H9 (cell line): ENCODE data around the gene CREB3L4. TPM values are rescaled to one million over a fixed set of nuclear protein-coding genes. Genes with fewer than 3 reads are reported as not detected.
A peak's percentile ranks its signal among the peaks of the same experiment; 100 is the strongest.

Experiments
- DNase-seq: peaks from one replicate; pipeline ENCODE4 v3.0.0-alpha.2; 2017
- H2AFZ ChIP-seq: one replicate; pipeline ENCODE4 v1.6.1; 2013; ENCODE audit warnings: mild to moderate bottlenecking, low read length, control low read depth, moderate library complexity
- H2AK5ac ChIP-seq: 2 replicates; pipeline ENCODE4 v1.6.1; 2013; ENCODE audit warnings: low read length, control low read depth, mixed read lengths; ENCODE audit not compliant: insufficient read length
- H2BK120ac ChIP-seq: one replicate; pipeline ENCODE4 v1.6.1; 2013; ENCODE audit warnings: low read depth, mild to moderate bottlenecking, low read length, control low read depth, inconsistent platforms; ENCODE audit not compliant: poor library complexity, severe bottlenecking
- H2BK12ac ChIP-seq: 2 replicates; pipeline ENCODE4 v1.6.1; 2013; ENCODE audit warnings: low read length, control low read depth, mixed read lengths, low read depth; ENCODE audit not compliant: insufficient read length
- H2BK15ac ChIP-seq: 2 replicates; pipeline ENCODE4 v1.6.1; 2013; ENCODE audit warnings: low read depth, low read length, control low read depth
- H2BK20ac ChIP-seq: one replicate; pipeline ENCODE4 v1.6.1; 2013; ENCODE audit warnings: low read depth, mild to moderate bottlenecking, low read length, control low read depth, inconsistent platforms; ENCODE audit not compliant: poor library complexity, severe bottlenecking
- H2BK5ac ChIP-seq: 2 replicates; pipeline ENCODE4 v1.6.1; 2013; ENCODE audit warnings: low read length, control low read depth, mixed read lengths; ENCODE audit not compliant: insufficient read length
- H3K14ac ChIP-seq: 2 replicates; pipeline ENCODE4 v1.6.1; 2013; ENCODE audit warnings: low read length, control low read depth; ENCODE audit not compliant: insufficient read depth
- H3K18ac ChIP-seq: 2 replicates; pipeline ENCODE4 v1.6.1; 2013; ENCODE audit warnings: low read depth, mild to moderate bottlenecking, mixed read lengths, low read length, control low read depth; ENCODE audit not compliant: insufficient read length
- H3K23ac ChIP-seq: 2 replicates; pipeline ENCODE4 v1.6.1; 2013; ENCODE audit warnings: low read length, control low read depth, mixed read lengths, low read depth; ENCODE audit not compliant: insufficient read length
- H3K23me2 ChIP-seq: 2 replicates; pipeline ENCODE4 v1.6.1; 2013; ENCODE audit warnings: low read depth, mild to moderate bottlenecking, mixed read lengths, low read length, control low read depth; ENCODE audit not compliant: insufficient read length, poor library complexity, severe bottlenecking
- H3K27ac ChIP-seq: 2 replicates; pipeline ENCODE4 v1.5.1; 2013; ENCODE audit warnings: low read length, control low read depth, mixed read lengths, low read depth; ENCODE audit not compliant: insufficient read length
- H3K27me3 ChIP-seq: 2 replicates; pipeline ENCODE4 v1.6.1; 2013; ENCODE audit warnings: low read length, control low read depth, inconsistent platforms; ENCODE audit not compliant: insufficient read depth
- H3K4ac ChIP-seq: 2 replicates; pipeline ENCODE4 v1.6.1; 2013; ENCODE audit warnings: low read depth, mild to moderate bottlenecking, control low read depth, inconsistent platforms, low read length, moderate library complexity
- H3K4me1 ChIP-seq: 2 replicates; pipeline ENCODE4 v1.6.1; 2013; ENCODE audit warnings: low read length, control low read depth, inconsistent platforms; ENCODE audit not compliant: insufficient read depth
- H3K4me2 ChIP-seq: 2 replicates; pipeline ENCODE4 v1.6.1; 2013; ENCODE audit warnings: low read length, control low read depth, mixed read lengths; ENCODE audit not compliant: insufficient read length, insufficient read depth
- H3K56ac ChIP-seq: 2 replicates; pipeline ENCODE4 v1.6.1; 2013; ENCODE audit warnings: low read depth, mild to moderate bottlenecking, mixed read lengths, low read length, control low read depth; ENCODE audit not compliant: insufficient read length
- H3K79me1 ChIP-seq: 2 replicates; pipeline ENCODE4 v1.6.1; 2013; ENCODE audit warnings: low read depth, mild to moderate bottlenecking, moderate library complexity, low read length, control low read depth, inconsistent platforms; ENCODE audit not compliant: insufficient read depth, poor library complexity, severe bottlenecking
- H3K79me2 ChIP-seq: 2 replicates; pipeline ENCODE4 v1.6.1; 2013; ENCODE audit warnings: low read length, control low read depth, inconsistent platforms; ENCODE audit not compliant: insufficient read depth
- H3K9ac ChIP-seq: 2 replicates; pipeline ENCODE4 v1.6.1; 2013; ENCODE audit warnings: low read length, control low read depth, mixed read lengths; ENCODE audit not compliant: insufficient read length; ENCODE audit errors: extremely low read depth
- H3K9me3 ChIP-seq: one replicate; pipeline ENCODE4 v1.6.1; 2013; ENCODE audit warnings: low read depth, low read length, inconsistent platforms; ENCODE audit not compliant: control insufficient read depth
- H3T11ph ChIP-seq: one replicate; pipeline ENCODE4 v1.6.1; 2013; ENCODE audit warnings: mild to moderate bottlenecking, low read length, control low read depth, inconsistent platforms
- H4K20me1 ChIP-seq: one replicate; pipeline ENCODE4 v1.6.1; 2013; ENCODE audit not compliant: control insufficient read depth, insufficient read length, insufficient read depth
- H4K5ac ChIP-seq: 2 replicates; pipeline ENCODE4 v1.6.1; 2013; ENCODE audit warnings: low read depth, mild to moderate bottlenecking, mixed read lengths, low read length, control low read depth; ENCODE audit not compliant: insufficient read length
- H4K8ac ChIP-seq: replicated peaks from 2 replicates; pipeline ENCODE4 v1.6.1; 2013; ENCODE audit warnings: low read length, control low read depth, mixed read lengths, low read depth; ENCODE audit not compliant: insufficient read length
- H4K91ac ChIP-seq: 2 replicates; pipeline ENCODE4 v1.6.1; 2013; ENCODE audit warnings: low read depth, mild to moderate bottlenecking, moderate library complexity, mixed read lengths, low read length, control low read depth; ENCODE audit not compliant: insufficient read length
- H3K27ac Mint-ChIP-seq, 3 experiments: 2 replicates in 2 of 3; 3 replicates in 1 of 3; pipeline ENCODE4 v1.8.0; 2020 to 2021; ENCODE audit warnings: mixed read lengths in 3 of 3, mild to moderate bottlenecking in 1 of 3, moderate library complexity in 1 of 3
- H3K27me3 Mint-ChIP-seq: 2 replicates; pipeline ENCODE4 v1.8.0; 2021; ENCODE audit warnings: low read depth, mild to moderate bottlenecking, moderate library complexity, mixed read lengths
- H3K36me3 Mint-ChIP-seq, 3 experiments: 2 replicates in 2 of 3; 3 replicates in 1 of 3; pipeline ENCODE4 v1.8.0; 2020 to 2021; ENCODE audit warnings: low read depth in 3 of 3, mixed read lengths in 3 of 3; ENCODE audit not compliant: insufficient read depth in 1 of 3
- H3K4me1 Mint-ChIP-seq, 2 experiments: 2 replicates each; pipeline ENCODE4 v1.8.0; 2020; ENCODE audit warnings: mixed read lengths in 2 of 2
- H3K4me3 Mint-ChIP-seq, 2 experiments: 2 replicates in 1 of 2; 3 replicates in 1 of 2; pipeline ENCODE4 v1.8.0; 2020 to 2021; ENCODE audit warnings: mild to moderate bottlenecking in 2 of 2, mixed read lengths in 2 of 2, moderate library complexity in 1 of 2
- H3K9me3 Mint-ChIP-seq, 2 experiments: 2 replicates in 1 of 2; 3 replicates in 1 of 2; pipeline ENCODE4 v1.8.0; 2020; ENCODE audit warnings: mild to moderate bottlenecking in 2 of 2, mixed read lengths in 2 of 2, moderate library complexity in 1 of 2
- WGBS: extraction: QIAGEN DNeasy Blood & Tissue Kit; methylation state at CpG from one replicate; pipeline ENCODE4 v1.1.7; 2013; ENCODE audit warnings: missing lambda C conversion rate, low lambda C conversion rate, mixed read lengths; ENCODE audit not compliant: insufficient read length; ENCODE audit errors: extremely low coverage; 5-methylcytosine and 5-hydroxymethylcytosine counted together
- total RNA-seq: library from RNA; stranded (reverse); gene quantifications from 2 replicates; pipeline ENCODE4 v1.2.1, GENCODE V29; 2021
- TF ChIP-seq, protein P1 (sequence below): fragments of 200-600 bp; sonication (generic); conservative IDR thresholded peaks from 3 replicates; pipeline ENCODE4 v1.8.0; 2021; ENCODE audit warnings: antibody characterized with exemption, mild to moderate bottlenecking

CREB3L4 gene
- total RNA-seq, 1 experiment from 2014 or later = 27.6 TPM

DNA sequence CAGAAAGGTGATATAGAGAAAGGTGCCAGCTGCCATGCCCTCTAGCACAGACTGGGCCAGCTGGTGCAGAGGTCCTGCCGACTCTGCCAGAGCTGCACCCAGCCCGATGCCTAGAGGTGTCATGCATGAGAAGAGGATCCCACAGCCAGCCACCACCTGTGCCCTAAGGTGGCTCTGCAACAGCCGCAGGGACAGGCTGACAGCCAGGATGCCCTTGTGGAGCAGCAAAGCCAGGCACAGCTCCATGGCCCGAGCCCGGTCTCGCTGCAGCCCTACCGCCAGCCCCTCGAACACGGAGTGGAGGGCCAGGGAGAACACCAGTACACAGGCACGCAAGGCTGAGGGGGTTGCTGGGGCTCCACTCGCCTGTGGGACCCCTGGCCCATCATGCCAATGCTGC lies 7.5 kb upstream of the CREB3L4 start:
- no peaks in the 10 kb centered on the region for H4K20me1 ChIP-seq
- no peak overlapping the region for H4K8ac ChIP-seq
- Mint-ChIP-seq H3K9me3 (no peaks in the 10 kb centered on the region; a peak in 1 of 5 replicates), H3K4me3 (peak overlapping the region in 1 of 2 experiments; percentile 100; a peak in 2 of 5 replicates), H3K36me3 (peaks cover 25 to 36% (median 27%) of the 10 kb centered on the region in 3 experiments), H3K27me3 (no peaks in the 10 kb centered on the region), H3K27ac (peak overlapping the region in 1 of 3 experiments; percentile 87; a peak in 2 of 7 replicates), H3K4me1 (peaks cover 42 to 54% of the 10 kb centered on the region in 2 experiments)
- no peak overlapping the region for H3T11ph ChIP-seq
- H2BK20ac ChIP-seq = no peak overlapping the region
- no peak overlapping the region for H3K27ac ChIP-seq
- H3K27me3 ChIP-seq = no peaks in the 10 kb centered on the region
- no peak overlapping the region for H2BK5ac ChIP-seq
- peaks cover 40% of the 10 kb centered on the region for H3K79me2 ChIP-seq
- H3K18ac ChIP-seq = no peak overlapping the region
- no peak overlapping the region for H3K4me2 ChIP-seq
- H4K91ac ChIP-seq = no peak overlapping the region
- H2BK120ac ChIP-seq = no peak overlapping the region
- WGBS = no CpG with 5 or more reads among the region's 11 CpGs
- DNase-seq = no peak
- no peak overlapping the region for H3K4ac ChIP-seq
- H2AFZ ChIP-seq = no peak overlapping the region
- no peaks in the 10 kb centered on the region for H3K4me1 ChIP-seq
- H3K79me1 ChIP-seq = peaks cover 18% of the 10 kb centered on the region
- H3K23ac ChIP-seq = no peak overlapping the region
- H2BK15ac ChIP-seq = no peak overlapping the region
- no peak overlapping the region for H3K56ac ChIP-seq
- no peak overlapping the region for H4K5ac ChIP-seq
- H3K14ac ChIP-seq = no peak overlapping the region
- TF ChIP-seq, protein P1, sequence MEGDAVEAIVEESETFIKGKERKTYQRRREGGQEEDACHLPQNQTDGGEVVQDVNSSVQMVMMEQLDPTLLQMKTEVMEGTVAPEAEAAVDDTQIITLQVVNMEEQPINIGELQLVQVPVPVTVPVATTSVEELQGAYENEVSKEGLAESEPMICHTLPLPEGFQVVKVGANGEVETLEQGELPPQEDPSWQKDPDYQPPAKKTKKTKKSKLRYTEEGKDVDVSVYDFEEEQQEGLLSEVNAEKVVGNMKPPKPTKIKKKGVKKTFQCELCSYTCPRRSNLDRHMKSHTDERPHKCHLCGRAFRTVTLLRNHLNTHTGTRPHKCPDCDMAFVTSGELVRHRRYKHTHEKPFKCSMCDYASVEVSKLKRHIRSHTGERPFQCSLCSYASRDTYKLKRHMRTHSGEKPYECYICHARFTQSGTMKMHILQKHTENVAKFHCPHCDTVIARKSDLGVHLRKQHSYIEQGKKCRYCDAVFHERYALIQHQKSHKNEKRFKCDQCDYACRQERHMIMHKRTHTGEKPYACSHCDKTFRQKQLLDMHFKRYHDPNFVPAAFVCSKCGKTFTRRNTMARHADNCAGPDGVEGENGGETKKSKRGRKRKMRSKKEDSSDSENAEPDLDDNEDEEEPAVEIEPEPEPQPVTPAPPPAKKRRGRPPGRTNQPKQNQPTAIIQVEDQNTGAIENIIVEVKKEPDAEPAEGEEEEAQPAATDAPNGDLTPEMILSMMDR = no peak
- H3K9me3 ChIP-seq = no peaks in the 10 kb centered on the region
- H3K23me2 ChIP-seq = peaks cover 29% of the 10 kb centered on the region
- no peak overlapping the region for H2BK12ac ChIP-seq
- H2AK5ac ChIP-seq = no peak overlapping the region
- H3K9ac ChIP-seq = no peak overlapping the region
